NT2/D1 (cell line): Measurements from ENCODE around the gene CNTLN.
A peak's percentile ranks its signal among the peaks of the same experiment; 100 is the strongest.
"Not testable (repeated sequence)": the region's sequence is repeated elsewhere in the genome, so short reads cannot be mapped to it uniquely, and the experiment has no call there.

Source experiments
- DNase-seq: peaks from one replicate; pipeline ENCODE4 v3.0.0-alpha.2; 2011; ENCODE audit warnings: low read depth, low spot score
- H3K27me3 ChIP-seq: 2 replicates; pipeline ENCODE4 v1.6.0; 2011; ENCODE audit warnings: mild to moderate bottlenecking; ENCODE audit not compliant: insufficient read length, insufficient read depth
- H3K36me3 ChIP-seq: 2 replicates; pipeline ENCODE4 v1.6.1; 2011; ENCODE audit warnings: mild to moderate bottlenecking, low read length, mixed read lengths; ENCODE audit not compliant: insufficient read depth, insufficient read length
- H3K4me1 ChIP-seq: 2 replicates; pipeline ENCODE4 v1.5.1; 2011; ENCODE audit not compliant: insufficient read depth, insufficient read length
- H3K4me3 ChIP-seq: 2 replicates; pipeline ENCODE4 v1.5.1; 2011; ENCODE audit warnings: low read depth; ENCODE audit not compliant: insufficient read length
- H3K9ac ChIP-seq: 2 replicates; pipeline ENCODE4 v1.6.0; 2011; ENCODE audit warnings: low read depth; ENCODE audit not compliant: insufficient read length
- H3K9me3 ChIP-seq: 2 replicates; pipeline ENCODE4 v1.5.1; 2011; ENCODE audit warnings: mild to moderate bottlenecking, low read length; ENCODE audit not compliant: insufficient read depth
- SUZ12 ChIP-seq: IDR thresholded peaks from 2 replicates; pipeline ENCODE4 v1.6.1; 2011; ENCODE audit not compliant: insufficient read length, insufficient read depth; ENCODE audit errors: extremely low read depth
- YY1 ChIP-seq: IDR thresholded peaks from 2 replicates; pipeline ENCODE4 v1.6.1; 2011; ENCODE audit not compliant: insufficient read length, insufficient read depth
- ZNF274 ChIP-seq: IDR thresholded peaks from 2 replicates; pipeline ENCODE4 v1.6.1; 2011; ENCODE audit warnings: mild to moderate bottlenecking, low read depth, low read length

CNTLN gene

GRCh38 chr9:17389026-17389425, 254.2 kb downstream of the CNTLN start:
- Histone ChIP-seq H3K9me3 (no peaks in the 10 kb centered on the region), H3K4me1 (no peaks in the 10 kb centered on the region), H3K27me3 (no peaks in the 10 kb centered on the region), H3K36me3 (no peaks in the 10 kb centered on the region), H3K4me3 (no peak overlapping the region), H3K9ac (no peak overlapping the region)
- no peak for DNase-seq
- TF ChIP-seq ZNF274 (no peak), YY1 (no peak), SUZ12 (no peak)

GRCh38 chr9:17394881-17395510, 260.2 kb downstream of the CNTLN start:
- no peaks in the 10 kb centered on the region for H3K4me1 ChIP-seq
- H3K9ac ChIP-seq = no peak overlapping the region
- H3K36me3 ChIP-seq = peaks cover 3% of the 10 kb centered on the region
- DNase-seq = peak; percentile 33
- H3K9me3 ChIP-seq = no peaks in the 10 kb centered on the region
- H3K27me3 ChIP-seq = no peaks in the 10 kb centered on the region
- H3K4me3 ChIP-seq = no peak overlapping the region
- TF ChIP-seq ZNF274 = no peak
- no peak for TF ChIP-seq SUZ12
- TF ChIP-seq YY1 = no peak

- not testable (repeated sequence) for H3K4me1 ChIP-seq, H3K4me3 ChIP-seq, H3K9ac ChIP-seq, H3K36me3 ChIP-seq, H3K9me3 ChIP-seq, DNase-seq, H3K27me3 ChIP-seq
Observed at GRCh38 chr9:17397166-17397728, 262.4 kb downstream of the CNTLN start.

GRCh38 chr9:17398350-17398749, 263.5 kb downstream of the CNTLN start:
- Histone ChIP-seq H3K4me3 (no peak overlapping the region), H3K36me3 (peaks cover 3% of the 10 kb centered on the region), H3K9ac (no peak overlapping the region), H3K9me3 (no peaks in the 10 kb centered on the region), H3K27me3 (no peaks in the 10 kb centered on the region), H3K4me1 (no peaks in the 10 kb centered on the region)
- no peak for DNase-seq
- TF ChIP-seq SUZ12 (no peak), YY1 (no peak), ZNF274 (no peak)

- TF ChIP-seq SUZ12 (no peak), YY1 (no peak), ZNF274 (no peak)
- Histone ChIP-seq H3K9me3 (no peaks in the 10 kb centered on the region), H3K9ac (no peak overlapping the region), H3K4me1 (no peaks in the 10 kb centered on the region), H3K4me3 (no peak overlapping the region), H3K36me3 (no peaks in the 10 kb centered on the region), H3K27me3 (no peaks in the 10 kb centered on the region)
- no peak for DNase-seq
Observed at GRCh38 chr9:17401858-17402257, 267.0 kb downstream of the CNTLN start.

GRCh38 chr9:17402309-17402708, 267.5 kb downstream of the CNTLN start:
- Histone ChIP-seq H3K27me3 (no peaks in the 10 kb centered on the region), H3K36me3 (no peaks in the 10 kb centered on the region), H3K9ac (no peak overlapping the region), H3K4me3 (no peak overlapping the region), H3K9me3 (no peaks in the 10 kb centered on the region), H3K4me1 (no peaks in the 10 kb centered on the region)
- peak; percentile 28 for DNase-seq
- no peak for TF ChIP-seq YY1

GRCh38 chr9:17403539-17403938, 268.7 kb downstream of the CNTLN start:
- H3K4me3 ChIP-seq = no peak overlapping the region
- DNase-seq = no peak
- H3K4me1 ChIP-seq = no peaks in the 10 kb centered on the region
- H3K9me3 ChIP-seq = no peaks in the 10 kb centered on the region
- no peaks in the 10 kb centered on the region for H3K36me3 ChIP-seq
- no peak for TF ChIP-seq SUZ12
- no peak for TF ChIP-seq ZNF274
- no peak for TF ChIP-seq YY1
- H3K9ac ChIP-seq = no peak overlapping the region
- no peaks in the 10 kb centered on the region for H3K27me3 ChIP-seq

DNA sequence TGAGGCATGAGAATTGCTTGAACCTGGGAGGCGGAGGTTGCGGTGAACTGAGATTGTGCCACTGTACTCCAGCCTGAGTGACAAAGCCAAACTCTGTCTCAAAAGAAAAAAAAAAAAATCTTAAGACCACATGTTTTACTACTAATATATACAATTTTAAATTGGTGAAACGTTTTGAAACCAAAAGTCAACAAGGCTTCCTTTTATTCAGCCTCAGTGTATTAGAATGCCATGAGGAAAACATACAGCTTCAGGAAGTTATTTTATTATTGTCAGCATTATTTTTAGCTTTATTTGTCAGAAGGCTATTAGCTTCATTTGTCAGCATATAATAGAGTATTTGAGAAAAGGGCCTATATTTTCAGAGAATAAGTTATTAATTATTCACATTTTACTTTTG, 280.1 kb downstream of the CNTLN start:
- peaks cover 4% of the 10 kb centered on the region for H3K36me3 ChIP-seq
- no peak for DNase-seq
- no peaks in the 10 kb centered on the region for H3K4me1 ChIP-seq
- no peaks in the 10 kb centered on the region for H3K27me3 ChIP-seq
- peaks cover 6% of the 10 kb centered on the region; the same call in 1 of the 2 replicates for H3K9me3 ChIP-seq
- no peak overlapping the region for H3K9ac ChIP-seq
- H3K4me3 ChIP-seq = no peak overlapping the region
- TF ChIP-seq SUZ12 (no peak), ZNF274 (no peak), YY1 (no peak)
